NCI-H748 treated with DMSO at 0.1 percent for 48 hours (cell line): ENCODE measurements around the gene MAS1L.
"Not testable (repeated sequence)": the region's sequence is repeated elsewhere in the genome, so short reads cannot be mapped to it uniquely, and the experiment has no call there.

Experiments
- DNase-seq: peaks from one replicate; lab custom pipeline; 2025; lab: John Stamatoyannopoulos, UW

The MAS1L gene

GRCh38 chr6:29483735-29484134 lies 4.0 kb downstream of the MAS1L start:
- DNase-seq: no peak

GRCh38 chr6:29483186-29483585 lies 4.6 kb downstream of the MAS1L start:
- DNase-seq: no peak

- DNase-seq: no peak
These were observed 8.2 kb downstream of the MAS1L start for GRCh38 chr6:29479560-29479959.

GRCh38 chr6:29478740-29479139 lies 9.0 kb downstream of the MAS1L start:
- DNase-seq: no peak

DNA sequence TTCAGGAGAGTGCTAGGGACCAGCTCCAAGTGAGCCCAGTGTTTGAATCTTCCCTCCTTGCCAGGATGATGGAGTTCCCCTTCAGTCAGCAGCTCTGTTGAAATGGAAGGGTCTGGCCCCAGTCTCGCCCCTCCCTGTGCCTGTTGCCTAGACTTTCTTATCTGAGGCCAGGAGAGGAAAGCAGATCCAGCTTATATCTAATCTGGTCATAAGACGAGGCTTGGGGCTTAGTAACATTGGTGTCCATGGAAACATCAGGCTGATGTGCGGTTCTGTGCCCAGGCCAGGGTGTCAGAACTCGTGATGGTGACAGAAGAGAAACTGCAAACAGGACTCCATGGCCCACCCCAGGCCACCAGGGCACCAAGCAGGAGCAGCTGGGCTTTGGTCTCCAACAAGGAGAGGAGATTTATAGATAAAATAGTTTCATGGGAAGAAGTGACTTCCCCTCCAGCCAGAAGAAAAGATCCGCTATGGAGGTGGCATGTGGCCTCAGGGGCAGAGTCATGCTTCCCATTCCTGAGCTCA lies 9.8 kb downstream of the MAS1L start:
- no peak for DNase-seq

DNA sequence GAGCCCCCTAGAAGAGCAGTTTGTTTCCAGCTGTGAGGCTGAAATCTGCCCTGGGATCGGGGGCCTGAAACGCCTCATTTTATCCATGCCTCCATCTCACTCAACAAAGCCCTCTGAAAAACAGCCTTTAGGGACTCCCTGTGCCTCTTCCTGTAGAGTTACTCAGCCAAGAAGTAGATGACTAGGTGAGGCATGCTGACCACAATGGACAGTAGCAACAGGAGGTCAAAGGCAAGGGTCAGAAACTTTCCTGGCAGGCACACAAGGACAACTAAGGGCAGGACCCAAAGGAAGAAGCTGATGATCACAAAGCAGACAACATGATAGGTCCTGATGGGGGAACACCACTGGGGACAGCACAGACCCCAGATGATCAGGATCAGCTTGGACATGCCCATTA lies 12.8 kb downstream of the MAS1L start:
- DNase-seq: no peak

DNA sequence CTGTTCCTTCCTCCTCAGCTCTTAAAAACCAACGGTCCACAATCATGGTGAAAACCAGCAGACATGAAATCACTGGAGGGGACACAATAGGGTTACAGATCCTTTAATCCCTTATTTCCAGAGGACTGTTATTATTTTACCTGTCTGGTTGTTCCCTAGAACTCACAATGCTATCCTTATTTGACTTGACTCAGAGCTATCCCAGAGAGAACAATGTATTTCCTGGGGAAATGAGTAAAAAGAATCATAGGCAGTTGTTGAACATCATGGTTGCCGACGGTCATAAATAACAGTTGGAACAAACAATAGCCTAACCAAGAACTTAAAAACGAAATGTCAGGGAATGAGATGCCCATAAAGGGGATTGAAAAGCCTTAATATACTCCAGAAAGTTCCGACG lies 21.5 kb downstream of the MAS1L start:
- DNase-seq: no peak

DNA sequence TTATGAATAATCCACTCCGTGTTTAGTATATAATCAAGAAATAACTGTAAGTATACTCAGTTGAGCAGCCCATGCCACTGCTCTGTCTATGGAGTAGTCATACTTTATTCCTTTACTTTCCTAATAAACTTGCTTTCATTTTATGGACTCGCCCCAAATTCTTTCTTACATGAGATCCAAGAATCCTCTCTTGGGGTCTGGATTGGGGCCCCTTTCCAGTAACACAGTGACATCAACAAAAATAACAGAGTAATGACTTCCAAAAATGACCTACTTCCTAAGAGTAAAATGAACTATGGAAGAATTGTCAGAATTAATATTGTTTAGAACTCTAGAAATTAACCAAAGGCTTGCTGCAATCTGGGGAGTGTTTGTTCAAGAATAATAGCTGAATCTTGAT lies 22.0 kb downstream of the MAS1L start:
- no peak for DNase-seq

DNA sequence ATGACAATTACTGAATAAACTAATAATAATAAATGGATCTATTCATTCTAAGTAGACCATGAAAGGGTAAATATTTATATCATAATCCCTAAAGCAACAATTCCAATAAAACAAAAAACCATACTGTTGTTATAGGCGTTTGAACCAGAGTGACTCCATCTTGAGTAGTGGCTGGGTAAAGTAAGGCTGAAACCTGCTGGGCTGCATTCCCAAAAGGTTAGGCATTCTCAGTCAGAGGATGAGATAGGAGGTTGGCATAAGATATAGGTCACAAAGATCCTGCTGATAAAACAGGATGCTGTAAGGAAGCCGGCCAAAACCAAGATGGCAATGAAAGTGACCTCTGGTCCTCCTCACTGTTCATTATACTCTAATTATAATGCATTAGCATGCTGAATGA lies 22.5 kb downstream of the MAS1L start:
- DNase-seq: no peak

DNA sequence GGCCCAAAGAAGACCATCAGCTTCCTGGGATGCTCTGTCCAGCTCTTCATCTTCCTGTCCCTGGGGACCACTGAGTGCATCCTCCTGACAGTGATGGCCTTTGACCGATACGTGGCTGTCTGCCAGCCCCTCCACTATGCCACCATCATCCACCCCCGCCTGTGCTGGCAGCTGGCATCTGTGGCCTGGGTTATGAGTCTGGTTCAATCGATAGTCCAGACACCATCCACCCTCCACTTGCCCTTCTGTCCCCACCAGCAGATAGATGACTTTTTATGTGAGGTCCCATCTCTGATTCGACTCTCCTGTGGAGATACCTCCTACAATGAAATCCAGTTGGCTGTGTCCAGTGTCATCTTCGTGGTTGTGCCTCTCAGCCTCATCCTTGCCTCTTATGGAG lies 25.7 kb downstream of the MAS1L start:
- DNase-seq: no peak

- no peak for DNase-seq
These were observed 26.5 kb downstream of the MAS1L start for GRCh38 chr6:29461021-29461814.

DNA sequence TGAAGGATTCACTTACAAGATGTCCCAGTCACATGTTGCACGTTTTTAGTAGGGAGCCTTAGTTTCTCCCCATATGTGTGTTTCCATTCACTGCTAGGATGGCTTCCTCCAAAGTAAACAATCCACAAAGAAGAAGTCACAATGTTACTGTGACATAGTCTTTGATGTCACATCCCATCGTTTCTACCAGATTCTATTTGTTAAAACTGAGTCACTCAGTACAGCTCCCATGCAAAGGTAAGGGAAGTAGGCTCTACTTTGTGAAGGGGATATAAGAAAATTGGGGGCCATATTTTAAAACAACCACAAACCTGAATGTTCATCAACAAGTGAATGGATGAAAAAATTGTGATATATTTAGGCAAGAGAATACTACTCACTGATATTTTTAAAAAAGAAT lies 30.8 kb downstream of the MAS1L start, which contains the start of the genes OR11A1 and OR2H1:
TSS of gene OR11A1 (minus strand) at position 101 of the 400 bp plus-strand sequence. CDS start 29,430 bp downstream, outside the sequence.
TSS of gene OR2H1 (plus strand) at position 185 of the 400 bp plus-strand sequence. CDS start 4,615 bp downstream, outside the sequence.
- no peak for DNase-seq

DNA sequence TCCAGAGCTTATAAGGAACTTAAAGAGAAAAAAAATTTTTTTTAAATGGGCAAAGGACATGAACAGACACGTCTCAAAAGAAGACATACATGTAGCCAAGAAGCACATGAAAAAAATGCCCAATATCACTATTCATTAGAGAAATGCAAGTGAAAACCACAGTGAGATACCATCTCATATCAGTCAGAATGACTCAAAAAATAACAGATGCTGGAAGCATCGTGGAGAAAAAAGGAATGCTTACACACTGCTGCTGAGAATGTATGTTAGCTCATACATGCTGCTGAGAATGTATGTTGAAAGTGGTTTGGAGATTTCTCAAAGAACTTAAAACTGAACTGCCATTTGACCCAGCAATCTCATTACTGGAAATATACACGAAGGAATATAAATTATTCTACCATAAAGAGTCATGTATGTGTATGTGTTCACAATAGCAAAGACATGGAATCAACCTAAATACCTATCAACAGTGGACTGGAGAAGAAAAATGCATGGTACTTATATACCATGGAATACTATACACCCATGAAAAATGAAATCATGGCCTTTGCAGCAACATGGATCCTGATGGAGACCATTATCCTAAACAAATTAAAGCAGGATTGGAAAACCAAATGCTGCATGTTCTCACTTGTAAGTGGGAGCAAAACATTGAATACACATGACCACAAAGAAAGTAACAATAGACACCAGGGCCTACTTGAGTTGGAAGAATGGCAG lies 36.1 kb downstream of the MAS1L start:
- no peak for DNase-seq

DNA sequence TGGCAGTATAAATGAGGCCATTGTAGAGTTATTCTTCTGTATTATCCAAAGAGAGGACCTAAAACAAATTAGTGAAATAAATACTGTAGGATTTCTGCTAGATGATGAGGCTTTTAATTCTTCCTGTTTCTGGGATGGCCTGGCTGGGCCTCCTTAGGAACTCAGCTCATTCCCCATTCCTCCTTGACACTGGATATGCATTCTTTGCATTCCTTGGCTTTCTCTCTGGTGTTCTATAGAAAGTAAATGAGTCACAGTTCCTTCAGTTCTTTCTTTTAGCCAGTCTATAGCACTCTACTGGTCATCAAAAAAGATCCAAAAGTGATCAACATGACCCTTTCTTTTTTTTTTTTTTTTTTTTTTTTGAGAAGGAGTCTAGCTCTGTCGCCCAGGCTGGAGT lies 40.1 kb downstream of the MAS1L start:
- no peak for DNase-seq

- not testable (repeated sequence) for DNase-seq
These were observed 43.7 kb downstream of the MAS1L start for GRCh38 chr6:29444031-29444430.

- DNase-seq: no peak
These were observed 45.0 kb downstream of the MAS1L start for GRCh38 chr6:29442719-29443118.

- DNase-seq: no peak
These were observed 48.8 kb downstream of the MAS1L start, which contains the start of gene OR10C1 for GRCh38 chr6:29439006-29439405. Gene OR10C1 (plus strand): TSS chr6:29439306. CDS start chr6:29440016, 710 bp downstream.

- peak; percentile 14 for DNase-seq
These were observed 51.0 kb downstream of the MAS1L start for GRCh38 chr6:29436730-29437129.
